Measurements from ENCODE around the gene TSHZ2.

Gene TSHZ2

DNA sequence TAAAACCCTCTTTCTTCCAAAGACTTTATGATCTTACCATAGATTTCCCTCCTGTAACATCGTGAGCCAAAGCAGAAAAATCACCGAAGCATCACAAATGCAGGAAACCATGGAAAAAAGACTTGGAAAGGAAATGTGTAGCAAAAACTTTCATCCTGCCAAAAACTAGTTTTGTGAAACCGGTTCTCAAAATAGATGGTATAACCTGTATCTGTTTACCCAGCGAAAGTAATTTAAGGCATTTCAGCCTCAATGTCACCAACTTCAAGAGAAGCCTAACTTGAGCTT is 407.6 kb downstream of the TSHZ2 start:
- DNase-seq (ENCODE audit: low spot score), result no peak

DNA sequence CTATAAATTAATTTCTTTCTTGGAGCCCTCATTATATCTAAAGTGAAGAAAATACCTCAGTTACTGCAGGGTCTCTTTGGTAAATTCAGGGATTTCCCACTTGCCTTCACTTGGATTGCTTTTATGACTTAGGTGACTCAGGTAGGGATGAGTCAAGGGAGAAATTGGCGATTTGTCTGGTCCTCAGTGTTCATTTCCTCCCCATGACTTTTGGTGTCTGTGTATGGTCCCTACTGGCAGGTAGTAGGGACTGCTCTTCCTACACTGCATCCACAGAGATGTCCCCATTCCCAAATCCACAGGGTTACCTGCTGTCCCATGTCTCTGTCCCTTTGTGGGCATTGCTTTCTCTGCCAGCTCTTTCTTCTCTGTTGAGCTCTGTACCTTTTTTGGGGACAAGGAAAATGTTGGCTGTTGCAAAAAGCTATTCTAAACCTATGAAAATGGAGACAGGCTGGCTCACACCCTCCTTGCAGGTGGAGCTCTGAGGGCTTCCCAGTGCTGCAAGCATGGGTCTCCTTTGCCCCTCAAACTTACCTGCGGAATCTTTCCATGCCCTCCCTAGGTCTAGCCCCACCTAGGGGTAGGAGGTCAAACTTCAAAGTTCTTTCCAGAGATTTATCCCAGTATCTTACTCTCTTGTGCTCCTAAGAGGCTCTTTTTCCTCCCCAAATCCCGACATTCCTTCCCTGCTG is 409.6 kb downstream of the TSHZ2 start:
- no peak for DNase-seq (ENCODE audit: low spot score)

DNA sequence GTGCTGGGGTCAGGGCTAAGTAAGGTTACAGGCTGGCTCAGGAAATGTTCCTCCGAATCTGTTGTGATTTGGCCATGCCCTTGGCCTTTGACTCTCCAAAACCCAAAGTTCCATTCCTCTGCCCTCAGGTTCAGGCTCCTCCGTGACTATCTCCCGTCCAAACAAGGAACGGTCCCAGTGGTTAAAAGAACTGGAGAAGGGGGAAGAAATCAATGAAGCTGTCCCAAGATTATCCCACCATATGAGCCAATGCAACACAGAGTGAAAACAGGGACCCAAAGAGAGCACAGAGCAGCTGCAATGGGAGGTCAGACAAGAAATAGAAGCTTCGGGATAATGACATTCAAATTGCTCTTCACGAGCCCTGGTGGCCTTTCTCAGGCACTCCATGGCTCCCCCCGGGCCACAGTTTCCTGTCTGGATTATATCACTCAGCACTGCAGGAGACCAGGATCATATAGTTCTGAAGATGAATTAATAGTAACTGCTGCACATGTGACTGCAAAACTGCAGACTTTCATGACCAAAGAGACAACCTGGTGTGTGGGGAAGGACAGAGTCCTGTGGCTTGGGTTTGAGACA is 410.2 kb downstream of the TSHZ2 start:
- DNase-seq (ENCODE audit: low spot score), result peak; percentile 58

DNA sequence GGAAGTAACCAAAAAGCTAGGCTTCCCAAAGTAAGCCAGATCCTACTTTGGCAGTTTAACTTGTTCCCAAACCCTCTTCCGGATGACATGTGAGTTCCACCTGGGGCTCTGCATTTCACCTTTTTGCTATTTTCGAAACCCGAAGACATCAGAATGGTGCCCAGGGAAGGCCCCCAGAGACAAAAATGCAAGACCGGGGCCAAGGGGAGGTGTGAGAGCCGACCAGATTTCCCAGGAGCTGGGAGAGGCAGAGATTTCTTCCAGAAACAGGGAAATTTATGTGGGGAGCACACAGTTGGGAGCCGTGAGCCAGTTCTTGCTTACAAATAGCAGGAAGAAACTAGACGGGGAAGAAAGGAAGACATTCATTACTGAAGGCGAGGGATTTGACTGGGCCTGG is 411.8 kb downstream of the TSHZ2 start:
- DNase-seq (ENCODE audit: low spot score), result no peak

DNA sequence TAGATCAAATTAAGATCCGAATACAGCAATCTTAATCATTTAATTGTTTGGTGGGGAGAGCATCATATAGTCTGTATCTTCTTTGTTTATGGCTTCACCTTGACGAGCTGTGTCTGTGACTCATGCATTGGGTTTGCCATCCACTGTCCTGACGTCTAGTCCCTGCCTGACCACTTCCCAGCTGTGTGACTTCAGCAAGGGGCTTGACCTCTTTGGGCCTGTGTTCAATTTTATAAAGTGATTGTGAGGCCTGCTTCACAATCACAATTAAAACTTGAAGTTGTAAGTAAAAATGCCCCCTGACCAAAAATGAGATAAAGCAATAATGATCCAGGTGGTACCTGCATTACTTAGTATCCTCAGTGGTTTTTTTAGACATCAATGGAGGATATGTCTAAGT is 412.2 kb downstream of the TSHZ2 start:
- DNase-seq (ENCODE audit: low spot score), result no peak

DNA sequence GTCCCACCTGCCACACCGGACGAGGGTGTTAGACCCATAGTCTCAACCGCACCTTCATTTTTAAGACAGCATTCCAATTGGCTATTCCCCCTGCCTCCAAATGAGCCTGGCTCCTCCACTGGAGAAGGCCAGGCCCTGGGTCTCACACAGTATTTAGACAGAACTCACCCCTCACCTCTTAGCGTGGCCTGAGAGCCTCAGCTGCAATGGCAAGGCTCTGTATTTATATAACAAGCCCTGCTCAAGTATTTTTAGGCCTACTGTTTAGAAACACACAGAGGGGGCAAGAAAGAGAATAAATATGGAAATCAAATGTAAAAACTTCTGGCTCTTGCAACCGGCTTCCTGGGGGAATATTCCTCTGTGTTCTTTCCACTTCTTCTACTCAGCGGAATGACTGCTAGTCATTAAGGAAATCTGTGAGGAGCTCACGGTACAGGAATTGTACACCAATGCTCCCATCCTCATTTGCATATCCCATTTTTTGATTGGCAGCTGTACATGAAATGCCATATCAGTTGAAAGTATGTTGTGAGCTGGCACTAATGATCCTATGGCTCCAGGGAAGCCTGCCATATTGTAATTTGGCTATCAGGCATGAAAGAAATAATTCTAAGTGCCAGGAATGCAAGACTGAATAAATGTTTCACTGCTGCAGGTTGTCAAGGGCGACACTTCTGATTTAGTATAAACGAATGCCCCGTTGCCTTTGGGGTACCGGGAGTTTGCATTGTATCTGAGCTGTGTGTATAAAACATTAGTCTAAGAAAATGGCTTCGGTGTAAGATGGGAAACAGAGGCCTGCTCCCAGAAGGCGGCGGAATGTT is 414.0 kb downstream of the TSHZ2 start:
- no peak for DNase-seq (ENCODE audit: low spot score)

DNA sequence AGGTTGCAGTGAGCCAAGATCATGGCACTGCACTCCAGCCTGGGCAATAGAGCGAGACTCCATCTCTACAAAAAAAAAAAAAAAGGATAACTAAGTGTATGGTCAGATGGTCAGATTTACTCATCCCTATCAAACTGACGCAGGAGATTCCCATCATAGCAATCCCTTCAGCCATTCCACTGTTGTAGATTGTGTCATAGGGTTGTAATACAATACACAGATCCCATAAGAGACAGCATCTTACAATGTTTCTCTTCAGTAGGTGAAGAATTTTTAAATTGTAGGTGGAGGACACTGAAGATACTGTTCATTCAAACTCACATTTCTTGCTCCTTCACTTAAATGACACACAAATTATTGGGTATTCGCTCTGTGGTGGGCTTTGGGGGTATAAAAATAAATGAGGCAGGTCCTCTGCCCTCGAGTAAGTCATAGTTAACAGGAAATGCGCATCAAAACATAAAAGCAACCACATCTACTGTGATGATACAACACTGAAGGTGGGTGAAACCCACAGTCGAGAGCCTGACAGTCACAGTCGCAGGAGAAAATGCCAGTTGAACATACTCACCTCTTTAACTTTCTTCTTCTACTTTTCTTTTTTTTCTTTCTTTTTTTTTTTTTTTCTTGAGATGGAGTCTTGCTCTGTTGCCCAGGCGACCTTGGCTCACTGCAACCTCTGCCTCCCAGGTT is 416.0 kb downstream of the TSHZ2 start:
- no peak for DNase-seq (ENCODE audit: low spot score)

DNA sequence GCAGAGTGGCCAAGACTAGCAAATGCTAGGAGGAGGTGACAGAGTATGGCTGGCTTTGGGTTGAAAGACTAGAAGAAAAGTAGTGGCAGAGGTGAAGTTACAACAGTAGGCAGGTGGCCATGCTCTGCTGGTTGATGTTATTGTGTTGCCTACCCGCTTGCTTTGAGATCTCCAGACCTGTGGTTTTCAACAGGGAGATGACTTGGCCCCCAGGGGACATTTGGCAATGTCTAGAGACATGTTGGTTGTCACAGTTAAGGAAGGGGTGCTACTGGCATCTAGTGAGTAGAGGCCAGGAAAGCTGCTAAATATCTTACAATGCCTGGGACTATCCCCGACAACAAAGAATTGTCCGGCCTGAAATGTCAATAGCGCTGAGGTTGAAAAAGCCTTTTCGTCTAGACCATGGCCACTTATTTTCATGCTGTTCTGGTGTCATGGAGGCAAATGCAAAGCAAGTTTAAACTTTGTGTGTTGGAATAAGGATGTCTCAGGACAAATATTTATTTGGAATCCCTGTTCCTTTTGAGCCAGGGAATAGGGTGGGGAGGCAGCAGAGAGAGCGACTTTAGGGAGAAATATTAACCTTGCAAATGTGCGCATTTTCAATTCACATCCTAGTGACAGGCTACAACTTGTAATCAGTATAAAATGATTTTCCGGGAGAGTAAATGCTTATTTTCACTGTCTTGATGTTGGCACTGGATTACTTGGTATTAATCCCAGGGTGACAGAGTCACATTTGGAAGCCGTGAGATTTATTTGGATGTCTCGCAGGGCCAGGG is 417.6 kb downstream of the TSHZ2 start:
- DNase-seq (ENCODE audit: low spot score), result no peak

DNA sequence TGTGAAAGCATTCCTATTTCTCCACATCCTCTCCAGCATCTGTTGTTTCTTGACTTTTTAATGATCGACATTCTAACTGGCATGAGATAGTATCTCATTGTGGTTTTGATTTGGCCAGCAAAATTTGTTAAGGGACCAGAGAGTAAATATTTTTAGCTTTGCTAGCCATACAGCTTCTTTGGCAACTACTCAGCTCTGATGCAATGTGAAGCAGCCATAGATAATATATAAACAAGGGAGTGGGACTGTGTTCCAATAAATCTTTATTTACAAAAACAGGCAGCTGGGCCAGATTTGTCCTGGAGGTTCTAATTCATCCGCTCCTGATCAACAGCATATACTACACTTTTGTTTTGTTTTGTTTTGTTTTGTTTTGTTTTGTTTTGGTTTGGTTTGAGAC is 418.6 kb downstream of the TSHZ2 start:
- DNase-seq (ENCODE audit: low spot score), result no peak

DNA sequence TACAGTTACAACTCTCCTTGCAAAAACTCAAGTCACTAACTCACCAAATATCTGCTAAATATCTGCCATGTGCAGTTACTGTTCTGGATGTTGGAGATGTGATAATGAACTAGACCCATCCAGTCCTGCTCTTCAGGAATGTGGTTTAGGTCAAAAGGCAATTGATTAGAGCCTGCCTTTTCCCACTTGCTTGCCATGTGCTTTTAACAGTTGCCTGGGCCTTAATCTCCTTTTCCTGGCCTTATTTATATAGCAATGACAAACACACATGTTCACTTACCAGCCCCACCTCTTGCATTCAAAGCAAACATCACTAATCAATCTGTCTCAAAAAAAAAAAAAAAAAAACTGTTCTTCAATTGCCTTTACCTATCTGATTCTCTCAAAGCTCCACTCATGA is 422.3 kb downstream of the TSHZ2 start:
- no peak for DNase-seq (ENCODE audit: low spot score)

DNA sequence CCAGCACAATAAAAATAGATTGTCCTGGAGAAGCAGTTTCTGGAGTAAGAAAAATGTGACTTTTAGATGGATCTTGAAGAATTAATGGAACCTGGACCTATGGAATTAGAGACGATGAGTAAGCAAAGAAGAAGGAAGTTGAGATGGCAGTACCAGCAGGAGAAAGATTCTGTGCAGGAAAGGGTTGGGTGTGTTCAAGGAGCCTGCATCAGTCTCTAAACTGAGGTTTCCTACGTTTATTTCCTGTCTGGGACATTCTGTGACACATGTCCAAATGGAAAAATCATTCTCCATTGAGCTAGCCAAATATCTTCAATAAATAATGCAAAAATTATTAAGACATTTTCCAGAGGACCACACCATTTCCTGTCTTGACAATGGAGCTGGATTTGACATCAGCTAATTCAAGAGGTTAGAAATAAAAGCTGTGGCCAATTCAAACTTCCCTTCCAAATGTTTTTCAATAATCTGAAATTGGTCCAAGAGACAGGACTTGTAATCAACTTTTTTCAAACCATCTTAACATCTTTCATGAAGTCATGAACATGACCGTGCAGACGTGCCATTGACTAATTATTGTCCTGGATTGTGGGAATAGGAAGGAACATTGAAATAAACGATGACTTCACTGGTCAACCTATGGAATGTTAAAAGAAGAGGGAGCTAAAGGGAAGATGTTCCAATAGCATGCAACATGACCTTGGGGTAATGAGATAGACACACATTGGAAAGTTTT is 423.2 kb downstream of the TSHZ2 start:
- DNase-seq (ENCODE audit: low spot score), result no peak

DNA sequence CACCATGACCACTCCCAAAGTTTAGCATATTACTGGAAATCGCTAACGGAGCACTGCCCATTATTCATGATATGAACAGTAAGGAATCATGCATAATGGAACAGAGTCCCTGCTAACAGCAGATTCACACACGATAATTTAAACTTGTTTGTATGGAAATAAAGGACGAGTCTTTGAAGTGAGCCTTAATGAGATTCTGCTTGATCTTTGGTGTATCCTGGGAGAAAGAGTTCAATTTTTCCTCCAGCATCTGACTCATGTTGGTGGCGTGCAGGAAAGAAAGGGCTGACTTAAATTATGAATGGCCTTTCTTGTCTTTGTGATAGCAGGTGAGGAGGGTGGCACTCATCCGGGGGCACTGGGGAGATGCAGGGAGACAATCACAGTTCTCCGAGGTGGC is 426.9 kb downstream of the TSHZ2 start:
- no peak for DNase-seq (ENCODE audit: low spot score)

DNA sequence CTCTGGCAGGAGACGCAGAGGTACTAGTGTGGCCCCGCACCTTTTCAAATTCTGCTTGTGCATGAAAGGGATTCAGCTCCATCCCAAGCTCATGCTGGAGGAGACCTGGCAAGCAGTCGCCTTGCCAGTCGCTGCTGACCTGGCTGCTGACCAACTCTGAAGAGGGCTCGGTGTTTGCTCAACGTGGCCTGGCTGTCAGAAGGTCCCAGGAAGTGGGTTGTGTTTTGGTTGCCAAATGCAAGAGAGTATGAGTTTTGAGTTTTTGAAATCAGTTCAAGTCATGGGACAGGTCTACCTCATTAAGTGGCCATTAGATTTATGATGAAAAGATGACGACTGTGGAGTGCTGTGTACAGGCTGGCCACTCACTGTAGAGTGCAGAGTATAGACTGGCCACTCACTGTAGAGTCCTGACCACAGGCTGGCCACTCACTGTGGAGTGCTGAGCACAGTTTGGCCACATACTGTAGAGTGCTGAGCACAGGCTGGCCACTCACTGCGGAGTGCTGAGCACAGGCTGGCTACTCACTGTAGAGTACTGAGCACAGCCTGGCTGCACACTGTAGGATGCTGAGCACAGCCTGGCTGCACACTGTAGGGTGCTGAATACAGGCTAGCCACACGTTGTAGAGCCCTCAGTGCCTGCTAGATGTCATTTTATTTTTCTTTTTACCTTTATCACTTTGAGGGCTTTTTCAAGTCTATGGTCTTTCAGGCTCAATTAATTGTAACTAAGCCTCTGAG is 427.6 kb downstream of the TSHZ2 start:
- DNase-seq (ENCODE audit: low spot score), result no peak

DNA sequence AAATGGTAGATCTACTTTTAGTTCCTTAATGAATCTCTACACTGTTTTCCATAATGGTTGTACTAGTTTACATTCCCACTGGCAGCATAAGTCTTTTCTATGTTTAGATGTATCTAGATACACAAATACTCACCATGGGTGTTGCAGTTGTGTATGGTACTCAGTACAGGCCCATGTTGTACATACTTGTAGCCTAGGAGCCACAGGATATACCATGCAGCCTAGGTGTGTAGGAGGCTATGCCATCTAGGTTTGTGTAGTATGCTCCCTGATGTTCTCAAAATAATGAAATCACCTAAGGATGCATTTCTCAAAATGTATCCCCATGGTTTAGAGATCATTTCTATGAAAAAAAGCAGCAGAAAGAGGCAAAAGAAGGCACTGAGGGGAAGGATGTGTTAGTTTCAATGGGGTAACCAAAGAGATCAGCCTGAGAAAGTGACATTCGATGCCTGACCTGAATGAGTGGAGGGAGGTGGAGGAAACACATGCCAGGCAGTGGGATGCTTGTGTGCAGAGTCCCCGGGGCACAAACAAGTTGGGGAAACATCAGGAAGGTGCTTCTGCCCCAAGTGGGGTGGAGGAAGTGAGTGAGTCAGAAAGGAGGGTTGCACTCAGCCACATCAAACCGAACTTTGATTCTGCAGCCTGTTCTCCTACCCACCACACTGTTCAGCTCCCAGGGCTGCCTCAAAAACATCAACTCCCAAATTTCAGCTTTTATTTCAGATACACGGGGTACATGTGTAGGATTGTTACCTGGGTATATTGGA is 430.3 kb downstream of the TSHZ2 start:
- no peak for DNase-seq (ENCODE audit: low spot score)

DNA sequence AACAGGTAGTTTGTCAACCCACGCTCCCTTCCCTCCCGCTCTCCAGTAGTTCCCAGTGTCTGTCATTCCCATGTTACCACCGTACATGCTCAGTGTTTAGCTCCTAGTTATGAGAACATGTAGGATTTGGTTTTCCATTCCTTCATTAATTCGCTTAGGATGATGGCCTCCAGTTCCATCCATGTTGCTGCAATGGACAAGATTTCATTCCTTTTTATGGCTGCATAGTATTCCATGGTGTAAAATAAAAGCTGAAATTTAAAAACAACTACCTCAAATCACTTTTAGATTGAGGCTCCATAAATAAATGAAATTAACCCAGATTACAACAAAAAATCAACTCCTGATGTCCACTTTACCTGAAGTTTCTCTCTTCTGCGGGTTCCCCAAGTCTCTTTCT is 430.9 kb downstream of the TSHZ2 start:
- no peak for DNase-seq (ENCODE audit: low spot score)

DNA sequence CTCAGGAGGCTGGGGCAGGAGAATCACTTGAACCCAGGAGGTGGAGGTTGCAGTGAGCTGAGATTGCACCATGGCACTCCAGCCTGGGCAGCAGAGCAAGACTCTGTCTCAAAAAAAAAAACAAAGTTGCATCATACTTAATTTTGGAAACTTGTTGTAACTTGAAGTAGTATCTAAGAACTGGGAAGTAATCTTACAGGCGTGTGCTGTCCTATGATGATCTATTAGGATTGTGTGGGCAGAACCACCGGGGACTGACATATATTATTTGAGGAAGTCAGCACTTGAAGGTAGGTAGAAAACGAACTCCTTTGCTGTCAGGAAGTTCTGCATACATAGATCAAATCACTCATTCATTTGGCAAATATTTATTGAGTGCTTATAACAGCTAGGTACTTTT is 433.0 kb downstream of the TSHZ2 start:
- no peak for DNase-seq (ENCODE audit: low spot score)

DNA sequence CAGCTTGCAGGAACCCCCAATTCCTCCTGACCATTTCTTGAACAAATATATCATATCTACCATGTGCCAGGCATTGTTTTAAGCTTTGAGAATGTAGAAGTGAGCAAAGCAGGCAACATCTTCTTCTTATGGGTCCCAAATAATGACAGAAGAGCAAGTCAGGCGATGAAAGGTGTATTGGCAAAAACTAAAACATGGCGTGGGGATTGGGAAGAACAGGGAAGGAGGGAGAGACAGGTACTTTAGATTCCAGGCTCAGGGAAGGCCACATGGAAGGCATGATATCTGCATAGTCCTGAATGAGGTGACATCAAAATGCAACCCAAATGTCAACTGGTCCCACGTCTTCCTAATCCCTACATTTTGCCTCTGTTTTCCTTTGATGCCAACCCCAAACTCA is 434.4 kb downstream of the TSHZ2 start:
- DNase-seq (ENCODE audit: low spot score), result no peak

DNA sequence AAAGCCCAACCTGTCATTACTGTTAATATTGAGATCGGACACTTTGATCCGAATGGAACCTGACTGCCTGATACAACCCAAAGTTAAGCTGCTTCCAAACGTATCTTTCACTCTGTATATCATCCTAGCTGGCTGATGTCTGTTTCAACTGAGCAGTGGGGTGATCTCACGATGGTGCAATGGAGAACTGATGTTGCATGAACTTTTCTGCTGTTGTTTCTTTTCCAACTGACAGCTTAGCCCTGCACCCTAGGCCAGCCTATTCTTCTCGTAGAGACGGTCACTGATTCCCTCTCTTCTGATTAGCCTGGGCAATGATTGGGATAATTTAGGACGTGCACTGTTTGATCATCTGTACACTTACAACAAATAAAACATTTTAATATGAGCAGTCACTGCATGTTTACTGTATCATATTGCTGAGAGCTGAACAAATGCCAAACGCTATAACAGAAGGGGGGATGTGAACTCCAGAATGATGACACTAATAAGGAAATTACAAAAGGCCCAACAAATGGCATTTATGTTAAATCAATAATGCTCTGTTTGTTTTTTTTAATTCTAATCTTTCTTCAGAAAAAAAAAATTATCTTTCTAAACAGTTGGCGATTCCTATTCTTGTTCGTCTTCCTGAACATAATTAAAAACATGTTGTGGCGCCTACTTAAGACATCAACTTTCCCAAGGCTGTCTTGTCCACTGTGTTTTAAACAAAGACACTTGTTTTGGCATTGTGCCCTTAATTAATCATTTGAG is 436.7 kb downstream of the TSHZ2 start:
- no peak for DNase-seq (ENCODE audit: low spot score)

DNA sequence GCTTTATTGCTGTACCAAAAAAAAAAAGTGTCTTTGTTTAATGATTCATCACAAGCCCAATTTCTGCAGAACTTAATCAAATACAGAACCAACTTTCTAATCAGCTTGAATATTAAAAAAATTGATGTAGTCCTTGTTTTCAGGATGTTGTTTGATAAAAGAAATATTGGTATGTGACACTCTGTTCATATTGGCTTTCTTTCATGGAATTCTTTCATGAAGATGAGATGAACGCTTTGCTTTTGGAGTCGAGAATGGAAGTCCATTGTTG is 437.2 kb downstream of the TSHZ2 start:
- DNase-seq (ENCODE audit: low spot score), result no peak
